KMS-11 (cell line): Measurements from ENCODE around the gene WRAP53.

Experiments
- H2AFZ ChIP-seq: fragments of 200-600 bp; sonication (generic); 2 replicates; pipeline ENCODE4 v1.6.1; 2016; ENCODE audit warnings: antibody characterized with exemption, mixed run types, low read depth
- H3K27ac ChIP-seq: fragments of 200-600 bp; sonication (generic); 2 replicates; pipeline ENCODE4 v1.6.1; 2016; ENCODE audit warnings: mild to moderate bottlenecking, mixed run types
- H3K27me3 ChIP-seq: fragments of 200-600 bp; sonication (generic); 2 replicates; pipeline ENCODE4 v1.6.1; 2017; ENCODE audit warnings: mild to moderate bottlenecking, low read depth, mixed run types, moderate library complexity; ENCODE audit not compliant: insufficient read depth
- H3K36me3 ChIP-seq: fragments of 200-600 bp; sonication (generic); 2 replicates; pipeline ENCODE4 v1.6.1; 2017; ENCODE audit warnings: mild to moderate bottlenecking, mixed run types; ENCODE audit not compliant: insufficient read depth
- H3K4me1 ChIP-seq: fragments of 200-600 bp; sonication (generic); 2 replicates; pipeline ENCODE4 v1.6.1; 2016; ENCODE audit warnings: mild to moderate bottlenecking, low read depth, mixed run types; ENCODE audit not compliant: poor library complexity, severe bottlenecking
- H3K4me2 ChIP-seq: fragments of 200-600 bp; sonication (generic); 2 replicates; pipeline ENCODE4 v1.7.0; 2016; ENCODE audit warnings: mild to moderate bottlenecking, mixed run types
- H3K4me3 ChIP-seq: fragments of 200-600 bp; sonication (generic); IDR thresholded peaks from 2 replicates; pipeline ENCODE4 v1.6.1; 2017; ENCODE audit warnings: low read depth, low read length, mixed read lengths; ENCODE audit not compliant: insufficient read depth
- H3K79me2 ChIP-seq: fragments of 200-600 bp; sonication (generic); 2 replicates; pipeline ENCODE4 v1.6.1; 2016; ENCODE audit warnings: low read depth, mixed run types; ENCODE audit not compliant: insufficient read depth
- H3K9ac ChIP-seq: fragments of 200-600 bp; sonication (generic); 2 replicates; pipeline ENCODE4 v1.6.1; 2016; ENCODE audit warnings: mild to moderate bottlenecking, mixed run types
- H4K20me1 ChIP-seq: fragments of 200-600 bp; sonication (generic); 2 replicates; pipeline ENCODE4 v1.6.1; 2016; ENCODE audit warnings: mild to moderate bottlenecking, mixed run types; ENCODE audit not compliant: insufficient read depth
- TF ChIP-seq, protein P1 (sequence below): fragments of 200-600 bp; sonication (generic); conservative IDR thresholded peaks from 2 replicates; pipeline ENCODE4 v1.6.1; 2017; ENCODE audit warnings: low read depth, mild to moderate bottlenecking, antibody characterized with exemption, low read length, moderate library complexity, mixed read lengths

WRAP53 gene

DNA sequence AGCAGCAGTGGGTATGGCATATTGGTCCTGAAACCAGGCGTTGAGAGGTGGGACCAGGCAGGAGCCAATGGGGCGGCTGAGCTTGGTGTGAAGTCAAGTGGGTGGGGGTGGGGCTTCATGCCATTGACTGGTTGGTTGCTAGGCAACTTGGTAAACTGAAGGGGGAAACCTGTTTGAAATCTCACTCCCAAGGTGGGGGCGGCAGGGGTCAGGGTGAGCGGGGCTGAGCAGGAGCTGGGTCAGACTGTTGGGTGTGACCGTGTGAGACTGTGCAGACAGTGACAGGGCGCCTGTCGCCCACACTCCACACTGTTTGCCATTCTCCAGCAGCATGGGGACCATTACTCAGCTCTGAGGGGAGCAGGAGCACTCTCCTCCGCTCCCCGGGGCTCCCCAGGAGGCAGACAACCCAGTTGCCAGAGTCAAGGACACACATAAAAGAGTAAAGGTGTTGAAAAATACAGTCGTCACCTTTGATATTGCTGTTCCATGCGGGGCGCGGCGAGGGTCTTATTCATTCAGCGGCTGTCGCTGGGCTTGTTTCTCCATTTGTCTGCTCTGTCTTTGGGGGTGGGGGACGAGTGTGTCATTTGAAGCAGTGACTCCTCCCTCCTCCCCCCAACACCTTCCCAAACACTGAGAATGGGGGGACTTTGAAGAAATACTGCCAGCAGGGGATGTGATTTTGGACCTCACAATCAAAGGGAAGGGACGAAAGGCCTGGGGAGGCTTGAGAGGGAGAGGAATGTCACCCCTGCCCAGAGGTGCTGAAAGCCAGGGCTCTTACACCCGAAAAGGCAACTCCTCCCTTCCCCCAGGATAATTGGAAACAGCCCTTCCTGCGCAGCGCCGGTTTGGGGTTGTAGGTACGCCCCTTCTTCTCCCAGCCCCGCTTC, 15.6 kb downstream of the WRAP53 start:
- no peaks in the 10 kb centered on the region for H3K27me3 ChIP-seq
- TF ChIP-seq, protein P1, sequence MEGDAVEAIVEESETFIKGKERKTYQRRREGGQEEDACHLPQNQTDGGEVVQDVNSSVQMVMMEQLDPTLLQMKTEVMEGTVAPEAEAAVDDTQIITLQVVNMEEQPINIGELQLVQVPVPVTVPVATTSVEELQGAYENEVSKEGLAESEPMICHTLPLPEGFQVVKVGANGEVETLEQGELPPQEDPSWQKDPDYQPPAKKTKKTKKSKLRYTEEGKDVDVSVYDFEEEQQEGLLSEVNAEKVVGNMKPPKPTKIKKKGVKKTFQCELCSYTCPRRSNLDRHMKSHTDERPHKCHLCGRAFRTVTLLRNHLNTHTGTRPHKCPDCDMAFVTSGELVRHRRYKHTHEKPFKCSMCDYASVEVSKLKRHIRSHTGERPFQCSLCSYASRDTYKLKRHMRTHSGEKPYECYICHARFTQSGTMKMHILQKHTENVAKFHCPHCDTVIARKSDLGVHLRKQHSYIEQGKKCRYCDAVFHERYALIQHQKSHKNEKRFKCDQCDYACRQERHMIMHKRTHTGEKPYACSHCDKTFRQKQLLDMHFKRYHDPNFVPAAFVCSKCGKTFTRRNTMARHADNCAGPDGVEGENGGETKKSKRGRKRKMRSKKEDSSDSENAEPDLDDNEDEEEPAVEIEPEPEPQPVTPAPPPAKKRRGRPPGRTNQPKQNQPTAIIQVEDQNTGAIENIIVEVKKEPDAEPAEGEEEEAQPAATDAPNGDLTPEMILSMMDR = no peak
- no peaks in the 10 kb centered on the region for H3K36me3 ChIP-seq
- no peak overlapping the region for H2AFZ ChIP-seq
- H3K4me2 ChIP-seq = no peak overlapping the region
- H3K9ac ChIP-seq = no peak overlapping the region
- no peaks in the 10 kb centered on the region for H3K4me1 ChIP-seq
- no peak overlapping the region for H3K4me3 ChIP-seq
- H4K20me1 ChIP-seq = no peaks in the 10 kb centered on the region
- no peak overlapping the region for H3K27ac ChIP-seq
- no peaks in the 10 kb centered on the region for H3K79me2 ChIP-seq

DNA sequence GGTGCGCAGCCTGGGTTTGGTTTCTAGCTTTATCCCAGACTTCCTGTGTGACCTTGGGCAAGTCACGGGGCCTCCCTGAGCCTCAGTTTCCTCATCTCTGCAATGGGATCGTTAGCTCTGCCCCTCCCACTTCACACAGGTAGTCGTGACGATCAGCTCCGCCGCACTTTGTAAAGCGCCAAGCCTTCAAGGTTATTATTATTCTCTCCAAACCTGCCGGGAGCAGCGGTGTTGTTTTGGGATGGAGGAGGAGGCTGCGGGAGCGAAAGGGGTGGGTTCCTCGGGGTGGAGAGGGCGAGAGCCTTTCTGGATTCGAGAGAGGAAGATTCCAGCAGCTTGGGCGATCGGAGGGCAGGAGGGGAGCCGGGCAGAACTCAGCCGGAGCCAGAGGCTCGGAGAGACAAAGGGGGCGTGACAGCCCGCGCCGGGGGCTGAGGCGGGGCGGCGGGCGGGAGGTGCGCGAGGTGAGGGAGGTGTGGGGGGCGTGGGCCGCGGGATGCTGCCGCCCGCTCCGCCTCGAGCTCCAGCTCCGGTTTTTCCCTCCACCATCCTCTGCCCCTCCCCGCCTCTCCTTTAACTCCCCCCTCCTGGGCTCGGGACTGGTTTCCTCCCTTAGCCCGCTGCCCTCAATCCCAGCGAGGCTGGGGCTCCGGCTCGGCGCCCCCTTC, 16.5 kb downstream of the WRAP53 start, which contains the start of gene EFNB3:
Gene EFNB3, plus strand, starts transcription at position 602 of the 668 bp plus-strand sequence. CDS start 397 bp downstream, outside the sequence.
- no peak within 1 kb of the TSS for H3K27ac ChIP-seq
- H3K4me2 ChIP-seq = no peak within 1 kb of the TSS
- H3K36me3 ChIP-seq = no peaks in the 10 kb centered on the region
- H3K9ac ChIP-seq = no peak within 1 kb of the TSS
- H2AFZ ChIP-seq = no peak within 1 kb of the TSS
- TF ChIP-seq, protein P1 = no peak
- no peaks in the 10 kb centered on the region for H3K27me3 ChIP-seq
- H3K4me1 ChIP-seq = no peaks in the 10 kb centered on the region
- no peak within 1 kb of the TSS for H3K4me3 ChIP-seq
- no peaks in the 10 kb centered on the region for H3K79me2 ChIP-seq
- no peaks in the 10 kb centered on the region for H4K20me1 ChIP-seq

DNA sequence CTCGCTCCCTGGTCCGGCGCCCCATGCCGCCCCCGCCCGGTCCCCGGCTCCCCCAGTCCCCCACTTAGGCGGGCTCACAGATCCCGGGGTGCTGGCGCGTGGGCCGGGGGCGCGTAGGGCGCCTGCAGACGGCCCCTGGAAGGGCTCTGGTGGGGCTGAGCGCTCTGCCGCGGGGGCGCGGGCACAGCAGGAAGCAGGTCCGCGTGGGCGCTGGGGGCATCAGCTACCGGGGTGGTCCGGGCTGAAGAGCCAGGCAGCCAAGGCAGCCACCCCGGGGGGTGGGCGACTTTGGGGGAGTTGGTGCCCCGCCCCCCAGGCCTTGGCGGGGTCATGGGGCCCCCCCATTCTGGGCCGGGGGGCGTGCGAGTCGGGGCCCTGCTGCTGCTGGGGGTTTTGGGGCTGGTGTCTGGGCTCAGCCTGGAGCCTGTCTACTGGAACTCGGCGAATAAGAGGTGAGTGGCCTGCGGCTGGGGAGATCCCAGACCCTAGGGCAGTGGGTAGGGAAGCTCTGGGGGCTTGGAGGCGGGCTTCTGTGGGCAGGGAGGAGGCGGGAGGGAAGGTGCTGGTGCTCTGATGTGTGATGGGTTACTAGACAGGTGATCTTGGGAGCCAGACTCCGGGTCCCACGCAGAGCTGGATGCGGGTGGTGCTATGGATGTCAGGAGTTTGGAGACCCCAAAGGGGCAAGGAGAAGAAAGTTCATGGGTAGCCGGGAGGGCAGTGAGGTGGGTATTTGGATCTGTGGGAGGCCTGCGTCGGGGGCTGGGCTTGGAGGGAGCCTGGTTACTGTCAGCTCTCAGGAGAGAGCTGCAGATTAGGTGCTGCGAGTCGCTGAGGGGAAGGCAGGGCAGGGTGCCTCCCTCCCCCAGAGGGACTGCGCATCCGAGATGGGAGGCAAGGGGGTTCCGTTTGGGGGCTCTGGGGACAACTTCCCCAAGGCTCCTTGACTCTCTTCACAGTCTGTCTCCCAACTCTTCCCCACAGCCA, 17.3 kb downstream of the WRAP53 start:
- Histone ChIP-seq H4K20me1 (no peaks in the 10 kb centered on the region), H3K4me2 (no peak overlapping the region), H3K36me3 (no peaks in the 10 kb centered on the region), H3K79me2 (no peaks in the 10 kb centered on the region), H3K4me3 (no peak overlapping the region), H2AFZ (no peak overlapping the region), H3K27me3 (no peaks in the 10 kb centered on the region), H3K4me1 (no peaks in the 10 kb centered on the region), H3K27ac (no peak overlapping the region), H3K9ac (no peak overlapping the region)
- TF ChIP-seq, protein P1 = no peak

DNA sequence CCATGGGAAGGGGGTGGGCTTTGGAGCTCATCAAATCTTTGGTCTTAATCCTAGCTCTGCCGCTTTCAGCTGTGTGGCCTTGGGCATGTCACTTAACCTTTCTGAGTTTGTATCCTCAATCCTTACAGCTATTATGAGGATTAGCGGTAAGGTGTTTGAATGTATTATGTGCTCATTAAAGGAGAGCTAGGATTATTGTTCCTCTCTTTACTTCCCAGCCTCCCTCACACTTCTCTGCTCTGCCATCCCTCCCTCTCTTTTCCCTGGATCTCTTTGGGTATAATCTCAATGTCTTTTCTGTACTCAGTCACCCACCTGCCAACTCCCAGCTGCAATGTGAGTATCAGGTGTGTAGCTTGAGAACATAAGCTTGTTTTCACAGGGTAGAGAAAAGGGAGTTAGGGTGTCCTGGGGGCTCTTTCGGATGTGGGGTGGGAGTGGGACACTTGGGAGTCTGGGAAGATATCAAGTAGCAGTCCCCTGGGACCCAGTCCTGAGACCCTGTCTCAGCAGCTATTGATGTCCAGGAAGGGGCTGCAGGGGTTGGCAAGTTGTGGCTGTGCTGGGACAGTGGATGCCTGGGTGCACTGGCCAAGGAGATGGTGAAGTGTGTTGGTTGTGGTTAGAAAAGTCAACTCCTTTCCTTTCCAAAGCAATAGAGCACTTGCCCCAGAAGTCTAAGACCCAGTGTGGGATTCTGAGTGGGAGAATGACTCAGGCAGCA, 18.5 kb downstream of the WRAP53 start:
- Histone ChIP-seq H3K36me3 (no peaks in the 10 kb centered on the region), H4K20me1 (no peaks in the 10 kb centered on the region), H3K27ac (no peak overlapping the region), H3K4me3 (no peak overlapping the region), H3K4me2 (no peak overlapping the region), H3K27me3 (no peaks in the 10 kb centered on the region), H3K79me2 (no peaks in the 10 kb centered on the region), H3K9ac (no peak overlapping the region), H3K4me1 (no peaks in the 10 kb centered on the region), H2AFZ (no peak overlapping the region)
- TF ChIP-seq, protein P1 = no peak
